Keratinocyte (primary cell): ENCODE measurements around the gene TMEM37. TPM values are rescaled to one million over a fixed set of nuclear protein-coding genes. Genes with fewer than 3 reads are reported as not detected.

Experiments used
- DNase-seq: peaks from one replicate; pipeline ENCODE4 v3.0.0-alpha.2; 2011; ENCODE audit warnings: low read depth, missing footprints, low spot score
- FAIRE-seq: peaks from 2 replicates; lab custom pipeline; 2011; peaks lifted over from hg19 to GRCh38; lab: Jason Lieb, UNC
- H2AFZ ChIP-seq: 2 replicates; pipeline ENCODE4 v1.6.0; 2012; ENCODE audit warnings: low read length, control low read depth, inconsistent platforms; ENCODE audit not compliant: control insufficient read depth
- H3K27ac ChIP-seq: 2 replicates; pipeline ENCODE4 v1.5.1; 2011; ENCODE audit warnings: low read length; ENCODE audit not compliant: control insufficient read depth, insufficient read depth
- H3K27me3 ChIP-seq: 3 replicates; pipeline ENCODE4 v1.6.0; 2011; ENCODE audit warnings: low read length; ENCODE audit not compliant: control insufficient read depth, insufficient read depth; ENCODE audit errors: extremely low read depth
- H3K36me3 ChIP-seq, 2 experiments: 2 replicates in 1 of 2; 3 replicates in 1 of 2; pipeline ENCODE4 v1.5.1; 2011; ENCODE audit warnings: low read length in 2 of 2, mild to moderate bottlenecking in 1 of 2; ENCODE audit not compliant: control insufficient read depth in 2 of 2, insufficient read depth in 2 of 2; ENCODE audit errors: extremely low read depth in 1 of 2
- H3K4me1 ChIP-seq: 3 replicates; pipeline ENCODE4 v1.5.1; 2011; ENCODE audit warnings: low read length; ENCODE audit not compliant: control insufficient read depth, insufficient read depth; ENCODE audit errors: extremely low read depth
- H3K4me2 ChIP-seq: 3 replicates; pipeline ENCODE4 v1.6.0; 2011; ENCODE audit warnings: low read depth, low read length; ENCODE audit not compliant: control insufficient read depth, insufficient read depth; ENCODE audit errors: extremely low read depth
- H3K4me3 ChIP-seq, 3 experiments: fragments of 200-600 bp in 1 of 3; sonication (generic) in 1 of 3; 2 replicates in 2 of 3; 3 replicates in 1 of 3; pipeline ENCODE4 v1.5.1; 2011 to 2016; ENCODE audit warnings: low read length in 3 of 3, mild to moderate bottlenecking in 3 of 3, control low read depth in 2 of 3, inconsistent platforms in 1 of 3, low read depth in 1 of 3, mixed read lengths in 1 of 3, mixed run types in 1 of 3, moderate library complexity in 1 of 3; ENCODE audit not compliant: control insufficient read depth in 2 of 3, insufficient read depth in 2 of 3; ENCODE audit errors: extremely low read depth in 1 of 3
- H3K79me2 ChIP-seq: 2 replicates; pipeline ENCODE4 v1.6.0; 2012; ENCODE audit warnings: low read length; ENCODE audit not compliant: control insufficient read depth, insufficient read depth
- H3K9ac ChIP-seq: 3 replicates; pipeline ENCODE4 v1.6.0; 2011; ENCODE audit warnings: low read length; ENCODE audit not compliant: control insufficient read depth, insufficient read depth; ENCODE audit errors: extremely low read depth
- H3K9me1 ChIP-seq: 3 replicates; pipeline ENCODE4 v1.6.0; 2011; ENCODE audit warnings: low read length; ENCODE audit not compliant: control insufficient read depth, insufficient read depth; ENCODE audit errors: extremely low read depth
- H3K9me3 ChIP-seq: 2 replicates; pipeline ENCODE4 v1.5.1; 2012; ENCODE audit warnings: low read depth, low read length; ENCODE audit not compliant: control insufficient read depth
- H4K20me1 ChIP-seq: 3 replicates; pipeline ENCODE4 v1.6.0; 2011; ENCODE audit warnings: low read length; ENCODE audit not compliant: control insufficient read depth, insufficient read depth; ENCODE audit errors: extremely low read depth
- CTCF ChIP-seq, 3 experiments: IDR thresholded peaks in 1 of 3; conservative IDR thresholded peaks in 1 of 3; optimal IDR thresholded peaks in 1 of 3; 2 replicates in 2 of 3; 3 replicates in 1 of 3; pipeline versions ENCODE3 to v1.5.1; 2011; ENCODE audit warnings: low read length in 3 of 3, mild to moderate bottlenecking in 3 of 3, moderate library complexity in 2 of 3, control low read depth in 1 of 3, inconsistent platforms in 1 of 3; ENCODE audit not compliant: insufficient read depth in 2 of 3; ENCODE audit errors: extremely low read depth in 1 of 3
- EZH2 ChIP-seq: IDR thresholded peaks from one replicate; pipeline ENCODE4 v1.6.1; 2012; ENCODE audit warnings: inconsistent platforms, mild to moderate bottlenecking, low read length, moderate library complexity
- dilution Hi-C: fragments of 300-500 bp; cut with MboI; formaldehyde crosslinking; loops from one replicate; pipeline ENCODE4 v1.7.0; 2020; ENCODE audit warnings: low sequenced_read_pairs; ENCODE audit not compliant: extremely low pct_ligation_motif_present
- polyA plus RNA-seq, 5 experiments: library from polyadenylated mRNA; depleted of rRNA in 3 of 5; stranded (reverse) in 3 of 5; stranded (forward) in 1 of 5; unstranded in 1 of 5; fragments of >200 nt; gene quantifications; 1 replicate in 1 of 5; 2 replicates in 3 of 5; 3 replicates in 1 of 5; pipeline versions ENCODE4 v1.2.1 to v1.2.3, GENCODE V29; 2011 to 2012; ENCODE audit warnings: missing spikeins in 2 of 5, low read depth in 1 of 5, low replicate concordance in 1 of 5

Gene TMEM37
- polyA plus RNA-seq, 1 donor (not counting 4 experiments of a cell fraction or from before 2014, with no cell fraction given) = 0.18 TPM

- H3K4me3 ChIP-seq = no peak overlapping the region
- H3K79me2 ChIP-seq = no peaks in the 10 kb centered on the region
- no peaks in the 10 kb centered on the region for H3K27me3 ChIP-seq
- H3K9me1 ChIP-seq = no peaks in the 10 kb centered on the region
- no peak overlapping the region for H3K4me2 ChIP-seq
- DNase-seq = no peak
- no peak for FAIRE-seq
- TF ChIP-seq CTCF (optimal IDR thresholded peaks at IDR 0.05 in 1 of 3, IDR thresholded peaks at IDR 0.05 in 1 of 3, conservative IDR thresholded peaks at IDR 0.05 in 1 of 3; ENCODE audit: extremely low read depth in 1 of 3, insufficient read depth in 2 of 3, low read length in 3 of 3) (no peak), EZH2 (no peak)
- no peak overlapping the region for H3K27ac ChIP-seq
- H4K20me1 ChIP-seq = no peaks in the 10 kb centered on the region
- no peaks in the 10 kb centered on the region for H3K4me1 ChIP-seq
- H2AFZ ChIP-seq = no peak overlapping the region
- dilution Hi-C loops = no loop called here
- H3K36me3 ChIP-seq = no peaks in the 10 kb centered on the region
- H3K9me3 ChIP-seq = no peaks in the 10 kb centered on the region
- no peak overlapping the region for H3K9ac ChIP-seq
Measured at GRCh38 chr2:119473621-119474370, 42.1 kb downstream of the TMEM37 start.

- no peak for TF ChIP-seq EZH2
- no peaks in the 10 kb centered on the region for H3K9me1 ChIP-seq
- no peak overlapping the region for H3K4me3 ChIP-seq
- no peaks in the 10 kb centered on the region for H3K9me3 ChIP-seq
- H3K9ac ChIP-seq = no peak overlapping the region
- no peak overlapping the region for H3K4me2 ChIP-seq
- FAIRE-seq (no peak), DNase-seq (no peak)
- H3K36me3 ChIP-seq = no peaks in the 10 kb centered on the region
- H3K27ac ChIP-seq = no peak overlapping the region
- no peaks in the 10 kb centered on the region for H3K4me1 ChIP-seq
- no peaks in the 10 kb centered on the region for H4K20me1 ChIP-seq
- no peak overlapping the region for H2AFZ ChIP-seq
- no peaks in the 10 kb centered on the region for H3K27me3 ChIP-seq
- no peaks in the 10 kb centered on the region for H3K79me2 ChIP-seq
- dilution Hi-C loops = no loop called here
Measured at GRCh38 chr2:119474371-119475224, 42.9 kb downstream of the TMEM37 start.
